Activated naive CD8-positive, alpha-beta T cell treated with anti-CD3 and anti-CD28 coated beads for 36 hours (primary cell): ENCODE results near the gene GRM5. TPM values are rescaled to one million over a fixed set of nuclear protein-coding genes. Genes with fewer than 3 reads are reported as not detected.

Experiments
- DNase-seq: peaks from one replicate; pipeline ENCODE4 v3.0.0; 2021
- H3K27ac Mint-ChIP-seq: one replicate; pipeline ENCODE4 v1.8.0; 2022; ENCODE audit warnings: mild to moderate bottlenecking, moderate library complexity, mixed read lengths
- H3K27me3 Mint-ChIP-seq: one replicate; pipeline ENCODE4 v1.8.0; 2022; ENCODE audit warnings: mild to moderate bottlenecking, mixed read lengths
- H3K36me3 Mint-ChIP-seq: one replicate; pipeline ENCODE4 v1.8.0; 2021; ENCODE audit warnings: mild to moderate bottlenecking, mixed read lengths
- H3K4me1 Mint-ChIP-seq: one replicate; pipeline ENCODE4 v1.8.0; 2021; ENCODE audit warnings: mixed read lengths
- H3K4me3 Mint-ChIP-seq: one replicate; pipeline ENCODE4 v1.8.0; 2022; ENCODE audit warnings: mild to moderate bottlenecking, moderate library complexity, mixed read lengths
- H3K9me3 Mint-ChIP-seq: one replicate; pipeline ENCODE4 v1.8.0; 2022; ENCODE audit warnings: mixed read lengths
- total RNA-seq, 2 experiments: library from RNA; stranded (reverse); gene quantifications; one replicate each; pipeline ENCODE4 v1.2.3, GENCODE V29; 2021

GRM5 gene
- total RNA-seq, 2 experiments from 2014 or later, result not detected

GRCh38 chr11:88770475-88771079, 295.2 kb downstream of the GRM5 start:
- H3K4me3 Mint-ChIP-seq, result no peak overlapping the region

GRCh38 chr11:88744140-88744539, 321.6 kb downstream of the GRM5 start:
- no peak for DNase-seq
- Mint-ChIP-seq H3K4me3 (no peak overlapping the region), H3K27me3 (no peaks in the 10 kb centered on the region), H3K36me3 (peaks cover 1% of the 10 kb centered on the region), H3K27ac (no peak overlapping the region), H3K9me3 (peaks cover 4% of the 10 kb centered on the region), H3K4me1 (no peaks in the 10 kb centered on the region)

More at GRCh38 chr11:88770475-88771079, 295.2 kb downstream of the GRM5 start:
- Mint-ChIP-seq H3K36me3 (no peaks in the 10 kb centered on the region), H3K4me1 (no peaks in the 10 kb centered on the region), H3K27ac (no peak overlapping the region), H3K9me3 (peaks cover 7% of the 10 kb centered on the region), H3K27me3 (no peaks in the 10 kb centered on the region)
- no peak for DNase-seq

- Mint-ChIP-seq H3K4me1 (no peaks in the 10 kb centered on the region), H3K36me3 (no peaks in the 10 kb centered on the region), H3K27me3 (no peaks in the 10 kb centered on the region), H3K27ac (no peak overlapping the region), H3K4me3 (no peak overlapping the region), H3K9me3 (no peaks in the 10 kb centered on the region)
- DNase-seq, result no peak
Measured at GRCh38 chr11:88739524-88739923, 326.3 kb downstream of the GRM5 start.

GRCh38 chr11:88709567-88709966, 356.2 kb downstream of the GRM5 start:
- H3K36me3 Mint-ChIP-seq, result no peaks in the 10 kb centered on the region
- no peaks in the 10 kb centered on the region for H3K9me3 Mint-ChIP-seq
- DNase-seq, result no peak
- H3K27me3 Mint-ChIP-seq, result no peaks in the 10 kb centered on the region
- no peak overlapping the region for H3K4me3 Mint-ChIP-seq
- H3K27ac Mint-ChIP-seq, result no peak overlapping the region
- no peaks in the 10 kb centered on the region for H3K4me1 Mint-ChIP-seq

- Mint-ChIP-seq H3K27me3 (no peaks in the 10 kb centered on the region), H3K4me1 (no peaks in the 10 kb centered on the region), H3K9me3 (no peaks in the 10 kb centered on the region), H3K27ac (no peak overlapping the region), H3K36me3 (no peaks in the 10 kb centered on the region), H3K4me3 (no peak overlapping the region)
- no peak for DNase-seq
Measured at GRCh38 chr11:88704485-88704884, 361.3 kb downstream of the GRM5 start.

GRCh38 chr11:88701816-88702215, 364.0 kb downstream of the GRM5 start:
- Mint-ChIP-seq H3K27ac (no peak overlapping the region), H3K4me1 (no peaks in the 10 kb centered on the region), H3K9me3 (no peaks in the 10 kb centered on the region), H3K36me3 (no peaks in the 10 kb centered on the region), H3K4me3 (no peak overlapping the region), H3K27me3 (no peaks in the 10 kb centered on the region)
- DNase-seq, result no peak

GRCh38 chr11:88697139-88697538, 368.6 kb downstream of the GRM5 start:
- no peak for DNase-seq
- no peak overlapping the region for H3K27ac Mint-ChIP-seq
- no peaks in the 10 kb centered on the region for H3K27me3 Mint-ChIP-seq
- no peaks in the 10 kb centered on the region for H3K9me3 Mint-ChIP-seq
- H3K4me1 Mint-ChIP-seq, result no peaks in the 10 kb centered on the region
- no peak overlapping the region for H3K4me3 Mint-ChIP-seq
- H3K36me3 Mint-ChIP-seq, result no peaks in the 10 kb centered on the region

GRCh38 chr11:88695689-88696414, 369.9 kb downstream of the GRM5 start:
- no peak for DNase-seq
- Mint-ChIP-seq H3K4me1 (no peaks in the 10 kb centered on the region), H3K9me3 (no peaks in the 10 kb centered on the region), H3K4me3 (no peak overlapping the region), H3K27me3 (no peaks in the 10 kb centered on the region), H3K36me3 (no peaks in the 10 kb centered on the region), H3K27ac (no peak overlapping the region)

- no peak for DNase-seq
- Mint-ChIP-seq H3K36me3 (no peaks in the 10 kb centered on the region), H3K4me1 (peaks cover 6% of the 10 kb centered on the region), H3K27ac (no peak overlapping the region), H3K9me3 (no peaks in the 10 kb centered on the region), H3K27me3 (no peaks in the 10 kb centered on the region), H3K4me3 (no peak overlapping the region)
Measured at GRCh38 chr11:88692306-88693086, 373.3 kb downstream of the GRM5 start.

- H3K9me3 Mint-ChIP-seq, result no peaks in the 10 kb centered on the region
- peaks cover 6% of the 10 kb centered on the region for H3K4me1 Mint-ChIP-seq
- no peak overlapping the region for H3K27ac Mint-ChIP-seq
- DNase-seq, result no peak
- no peaks in the 10 kb centered on the region for H3K36me3 Mint-ChIP-seq
- no peak overlapping the region for H3K4me3 Mint-ChIP-seq
- no peaks in the 10 kb centered on the region for H3K27me3 Mint-ChIP-seq
Measured at GRCh38 chr11:88689548-88690240, 376.1 kb downstream of the GRM5 start.

GRCh38 chr11:88683024-88683423, 382.8 kb downstream of the GRM5 start:
- H3K4me1 Mint-ChIP-seq, result peaks cover 6% of the 10 kb centered on the region
- peaks cover 2% of the 10 kb centered on the region for H3K9me3 Mint-ChIP-seq
- no peak for DNase-seq
- no peaks in the 10 kb centered on the region for H3K27me3 Mint-ChIP-seq
- no peaks in the 10 kb centered on the region for H3K36me3 Mint-ChIP-seq
- H3K27ac Mint-ChIP-seq, result no peak overlapping the region
- H3K4me3 Mint-ChIP-seq, result no peak overlapping the region

- peaks cover 2% of the 10 kb centered on the region for H3K9me3 Mint-ChIP-seq
- no peak for DNase-seq
- no peak overlapping the region for H3K4me3 Mint-ChIP-seq
- no peaks in the 10 kb centered on the region for H3K27me3 Mint-ChIP-seq
- H3K4me1 Mint-ChIP-seq, result peaks cover 6% of the 10 kb centered on the region
- no peaks in the 10 kb centered on the region for H3K36me3 Mint-ChIP-seq
- H3K27ac Mint-ChIP-seq, result no peak overlapping the region
Measured at GRCh38 chr11:88680806-88681205, 385.0 kb downstream of the GRM5 start.

- H3K27ac Mint-ChIP-seq, result no peak overlapping the region
- no peaks in the 10 kb centered on the region for H3K27me3 Mint-ChIP-seq
- H3K4me3 Mint-ChIP-seq, result no peak overlapping the region
- DNase-seq, result no peak
- peaks cover 3% of the 10 kb centered on the region for H3K4me1 Mint-ChIP-seq
- H3K9me3 Mint-ChIP-seq, result peaks cover 2% of the 10 kb centered on the region
- H3K36me3 Mint-ChIP-seq, result no peaks in the 10 kb centered on the region
Measured at GRCh38 chr11:88666364-88666763, 399.4 kb downstream of the GRM5 start.

GRCh38 chr11:88657076-88657738, 408.6 kb downstream of the GRM5 start:
- H3K9me3 Mint-ChIP-seq, result no peaks in the 10 kb centered on the region
- DNase-seq, result no peak
- no peak overlapping the region for H3K4me3 Mint-ChIP-seq
- no peak overlapping the region for H3K27ac Mint-ChIP-seq
- H3K36me3 Mint-ChIP-seq, result no peaks in the 10 kb centered on the region
- H3K27me3 Mint-ChIP-seq, result no peaks in the 10 kb centered on the region
- peaks cover 12% of the 10 kb centered on the region for H3K4me1 Mint-ChIP-seq
